ENCODE measurements around the gene EHD1.

DNA sequence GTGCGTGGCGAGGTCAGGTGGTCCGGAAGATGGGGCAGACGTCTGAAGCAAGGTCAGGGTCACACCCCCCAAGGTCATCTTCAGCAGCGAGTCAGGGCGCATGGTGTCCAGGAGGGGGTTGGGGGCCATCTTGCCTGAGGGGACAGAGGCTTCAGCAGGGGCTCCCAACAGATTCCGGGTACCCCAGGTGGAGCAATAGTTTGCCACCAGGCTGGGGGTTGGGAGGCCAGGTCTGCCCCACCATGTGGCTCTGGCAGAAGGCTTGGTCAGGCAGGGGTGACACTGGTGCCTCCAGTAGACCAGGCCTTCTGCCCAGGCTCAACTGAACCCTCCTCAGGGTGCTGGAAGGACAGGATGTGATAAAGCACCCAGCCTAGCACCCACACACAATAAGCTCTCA is 32.7 kb upstream of the EHD1 start:
- no peak for TF ChIP-seq EZH2 (IDR thresholded peaks at IDR 0.05)
- no peak for TF ChIP-seq POLR2AphosphoS5 (IDR thresholded peaks at IDR 0.05; ENCODE audit: borderline replicate concordance, low read depth, low read length)
- no peak for TF ChIP-seq FOXP2 (optimal IDR thresholded peaks at IDR 0.05; ENCODE audit: control extremely low read depth, extremely low read length, insufficient read depth)
